ENCODE results near the gene JAKMIP2.

GRCh38 chr5:147809830-147810666 lies 27.5 kb upstream of the JAKMIP2 start:
- TF ChIP-seq POLR2A (IDR thresholded peaks at IDR 0.05) (no peak), CTCF (IDR thresholded peaks at IDR 0.05) (no peak)
